GM19467 (cell line): Measurements from ENCODE around the gene AHRR.

ENCODE experiments used
- ATAC-seq: cut with Tn5 transposase; IDR thresholded peaks from one replicate; pipeline ENCODE4 v1.9.1; 2021; ENCODE audit warnings: mild to moderate bottlenecking, moderate library complexity; ENCODE audit not compliant: unreplicated experiment

AHRR gene

DNA sequence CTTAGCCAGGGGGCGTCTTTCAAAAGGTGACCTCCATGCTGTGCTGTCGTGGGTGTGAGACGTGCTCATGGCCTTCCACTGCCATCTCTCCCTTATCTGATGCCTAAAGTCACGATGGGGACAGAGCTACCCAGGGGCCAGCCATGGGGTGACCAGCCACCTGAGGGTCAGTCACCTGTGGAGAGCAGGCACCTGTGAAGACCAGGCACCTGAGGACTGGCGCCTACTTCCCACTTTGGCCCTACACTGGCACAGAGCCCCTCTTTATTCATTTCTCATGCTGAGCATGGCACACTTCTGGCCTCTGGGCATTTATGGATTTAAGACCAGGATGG lies 115.1 kb downstream of the AHRR start:
- ATAC-seq, result no peak

DNA sequence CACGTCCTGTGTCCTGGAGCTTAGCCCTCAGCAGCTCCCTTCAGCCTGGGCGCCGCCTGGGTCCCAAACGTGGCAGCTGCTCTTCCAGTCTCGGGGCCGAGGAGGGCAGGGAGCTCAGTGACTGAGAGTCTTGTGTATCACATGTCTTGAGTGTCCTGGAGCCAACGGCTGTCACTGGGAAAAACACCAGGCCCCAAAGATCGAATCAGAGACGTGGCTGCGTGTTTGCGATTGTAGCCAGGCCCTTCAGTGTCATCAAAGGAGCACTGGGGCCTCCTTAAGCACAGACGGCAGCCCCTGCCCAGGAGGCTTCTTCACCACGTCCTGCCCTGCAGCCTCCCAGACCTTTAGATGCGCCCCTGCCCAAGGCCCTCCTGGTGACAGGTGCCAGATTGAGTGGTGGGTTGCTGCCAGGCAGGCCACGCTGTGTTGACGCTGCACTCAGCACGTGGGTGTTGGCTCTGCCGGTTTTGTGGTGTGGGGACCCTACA lies 115.8 kb downstream of the AHRR start:
- no peak for ATAC-seq

- no peak for ATAC-seq
Observed at GRCh38 chr5:438481-438981, 117.0 kb downstream of the AHRR start.

DNA sequence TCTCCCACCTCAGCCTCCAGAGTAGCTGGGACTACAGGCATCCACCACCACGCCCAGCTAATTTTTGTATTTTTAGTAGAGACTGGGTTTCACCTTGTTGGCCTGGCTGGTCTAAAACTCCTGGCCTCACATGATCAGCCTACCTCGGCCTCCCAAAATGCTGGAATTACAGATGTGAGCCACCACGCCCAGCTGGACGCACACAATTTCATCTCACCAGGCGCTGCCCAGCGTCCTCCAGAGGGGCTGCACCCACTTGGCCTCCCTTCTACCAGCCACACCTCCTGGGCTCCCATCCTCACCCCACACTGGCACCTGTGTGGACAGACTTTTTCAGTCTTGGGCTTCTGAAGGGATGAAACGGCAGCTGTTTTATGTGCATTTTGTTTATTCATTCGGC lies 117.7 kb downstream of the AHRR start:
- ATAC-seq, result no peak

GRCh38 chr5:439636-440035 lies 118.1 kb downstream of the AHRR start:
- ATAC-seq, result no peak

- ATAC-seq, result no peak
Observed at GRCh38 chr5:440401-441201, 119.1 kb downstream of the AHRR start.

DNA sequence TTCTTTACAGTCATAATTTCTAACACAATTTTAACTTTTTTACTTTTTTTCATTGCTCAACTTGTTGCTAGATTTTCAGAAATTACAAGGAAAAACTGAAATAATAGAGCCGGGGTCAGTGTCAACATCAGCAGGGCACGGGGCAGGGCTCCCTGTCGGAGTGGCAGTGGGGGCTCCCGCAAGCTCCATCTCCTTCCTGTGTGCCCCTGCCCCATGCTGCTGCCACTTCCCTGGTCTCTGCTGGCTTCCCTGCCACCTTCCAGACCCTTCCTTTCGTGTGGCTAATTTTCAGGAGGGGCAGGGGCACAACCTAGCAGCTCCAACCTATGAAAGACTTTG lies 120.5 kb downstream of the AHRR start:
- ATAC-seq, result no peak

GRCh38 chr5:442335-443238 lies 121.1 kb downstream of the AHRR start, which contains the start of gene EXOC3:
TSS of gene EXOC3 (plus strand) at chr5:443176. CDS start at chr5:446206, 3,030 bp downstream.
- ATAC-seq, result peak; percentile 88

- ATAC-seq, result no peak
Observed at GRCh38 chr5:443239-444151, 122.0 kb downstream of the AHRR start.

GRCh38 chr5:444226-444625 lies 122.7 kb downstream of the AHRR start:
- ATAC-seq, result no peak

DNA sequence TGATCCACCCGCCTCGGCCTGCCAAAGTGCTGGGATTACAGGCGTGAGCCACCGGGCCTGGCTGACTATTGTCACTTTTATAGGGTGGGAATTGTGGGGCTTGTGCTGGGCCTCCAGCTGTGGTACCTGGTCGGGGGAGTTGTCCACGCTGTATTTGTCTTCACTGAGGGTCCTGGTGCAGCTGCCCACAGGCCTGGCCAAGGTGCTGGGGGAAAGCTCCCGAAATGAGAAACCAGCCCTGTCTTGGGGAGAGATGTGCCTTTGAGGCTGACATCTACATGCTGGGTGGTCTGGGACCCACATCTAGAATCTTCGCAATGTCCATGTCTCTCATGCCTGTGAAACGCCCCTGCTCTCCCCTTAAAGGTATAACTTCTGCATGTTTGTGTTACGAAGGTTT lies 124.1 kb downstream of the AHRR start:
- no peak for ATAC-seq

- no peak for ATAC-seq
Observed at GRCh38 chr5:446066-446882, 124.8 kb downstream of the AHRR start.

GRCh38 chr5:446883-447263 lies 125.4 kb downstream of the AHRR start:
- no peak for ATAC-seq

DNA sequence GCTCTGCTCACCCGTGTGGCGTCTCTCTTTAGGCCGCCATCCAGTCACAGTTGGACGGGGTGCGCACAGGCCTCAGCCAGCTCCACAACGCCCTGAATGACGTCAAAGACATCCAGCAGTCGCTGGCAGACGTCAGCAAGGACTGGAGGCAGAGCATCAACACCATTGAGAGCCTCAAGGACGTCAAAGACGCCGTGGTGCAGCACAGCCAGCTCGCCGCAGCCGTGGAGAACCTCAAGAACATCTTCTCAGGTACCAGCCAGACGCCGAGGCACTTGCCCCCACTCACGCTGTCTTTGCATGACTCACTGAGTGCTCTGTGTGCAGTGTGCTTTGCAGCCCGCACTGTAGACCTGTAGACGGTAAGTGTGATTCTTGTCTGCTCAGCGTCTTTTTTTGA lies 126.0 kb downstream of the AHRR start:
- ATAC-seq, result no peak

DNA sequence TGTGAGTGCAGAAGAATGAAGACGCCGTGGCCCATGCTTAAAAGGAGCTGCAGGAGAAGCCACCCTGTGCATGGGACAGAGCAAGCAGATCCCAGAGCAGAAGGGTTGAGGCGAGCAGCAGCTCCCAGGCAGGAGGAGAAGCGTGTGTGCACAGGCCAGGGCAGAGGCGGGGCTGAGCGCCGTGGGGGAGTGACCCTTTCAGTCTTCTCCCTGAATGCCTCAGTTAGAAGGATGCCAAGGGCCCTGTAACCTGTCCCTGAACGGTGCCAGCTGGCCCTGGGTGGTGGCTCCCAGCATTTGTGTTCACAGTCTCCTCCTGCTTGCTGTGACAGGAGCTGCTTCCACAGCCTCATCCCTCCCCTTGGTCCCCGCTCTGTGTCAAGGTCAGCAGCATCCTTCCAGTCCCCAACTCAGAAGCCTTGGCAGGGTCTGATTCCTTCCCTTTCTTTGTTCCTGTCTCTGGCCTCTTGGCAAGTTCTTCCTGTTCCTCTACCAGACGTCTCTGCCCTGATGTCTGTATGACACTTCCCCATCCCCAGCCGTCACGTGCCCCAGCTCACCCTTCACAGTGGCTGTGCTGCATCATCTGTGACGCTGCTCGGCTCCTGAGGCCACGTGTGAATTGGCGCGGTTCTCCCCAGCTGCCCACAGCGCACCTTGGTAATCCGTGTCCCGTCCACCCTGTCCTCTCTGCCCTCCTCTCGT lies 126.7 kb downstream of the AHRR start:
- no peak for ATAC-seq

DNA sequence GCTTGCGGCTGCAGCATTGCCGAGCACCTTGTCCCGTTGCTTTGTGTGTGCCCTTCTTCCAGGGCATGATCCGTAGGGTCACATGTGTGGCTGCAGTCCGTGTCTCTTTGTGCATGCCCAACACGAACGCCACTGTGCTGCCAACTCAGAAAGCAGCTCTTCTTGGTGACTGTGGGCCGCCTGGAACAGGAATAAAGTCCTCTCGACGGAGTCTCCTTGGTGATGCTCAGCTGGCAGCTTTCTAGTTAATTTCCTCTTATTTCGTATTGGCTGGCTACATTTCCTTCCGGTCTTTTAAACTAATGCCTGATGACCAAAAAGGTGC lies 127.2 kb downstream of the AHRR start:
- ATAC-seq, result no peak

DNA sequence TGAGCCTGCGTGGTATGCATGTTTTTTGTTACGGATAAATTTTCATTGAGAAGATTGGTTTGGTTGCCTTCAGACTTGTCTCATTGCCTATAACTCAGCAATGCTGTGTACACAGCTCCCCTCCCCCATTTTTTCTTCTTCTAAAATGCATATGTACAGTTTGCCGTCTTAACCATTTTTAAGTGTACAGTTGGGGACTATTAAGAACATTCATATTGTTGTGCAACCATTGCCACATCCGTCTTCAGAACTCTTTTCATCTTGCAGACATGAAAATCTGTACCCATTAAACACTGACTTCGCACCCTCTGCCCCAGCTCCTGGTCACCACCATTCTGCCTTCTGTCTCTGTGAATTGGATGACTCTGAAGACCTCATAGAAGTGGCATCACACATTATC lies 127.6 kb downstream of the AHRR start:
- ATAC-seq, result no peak

DNA sequence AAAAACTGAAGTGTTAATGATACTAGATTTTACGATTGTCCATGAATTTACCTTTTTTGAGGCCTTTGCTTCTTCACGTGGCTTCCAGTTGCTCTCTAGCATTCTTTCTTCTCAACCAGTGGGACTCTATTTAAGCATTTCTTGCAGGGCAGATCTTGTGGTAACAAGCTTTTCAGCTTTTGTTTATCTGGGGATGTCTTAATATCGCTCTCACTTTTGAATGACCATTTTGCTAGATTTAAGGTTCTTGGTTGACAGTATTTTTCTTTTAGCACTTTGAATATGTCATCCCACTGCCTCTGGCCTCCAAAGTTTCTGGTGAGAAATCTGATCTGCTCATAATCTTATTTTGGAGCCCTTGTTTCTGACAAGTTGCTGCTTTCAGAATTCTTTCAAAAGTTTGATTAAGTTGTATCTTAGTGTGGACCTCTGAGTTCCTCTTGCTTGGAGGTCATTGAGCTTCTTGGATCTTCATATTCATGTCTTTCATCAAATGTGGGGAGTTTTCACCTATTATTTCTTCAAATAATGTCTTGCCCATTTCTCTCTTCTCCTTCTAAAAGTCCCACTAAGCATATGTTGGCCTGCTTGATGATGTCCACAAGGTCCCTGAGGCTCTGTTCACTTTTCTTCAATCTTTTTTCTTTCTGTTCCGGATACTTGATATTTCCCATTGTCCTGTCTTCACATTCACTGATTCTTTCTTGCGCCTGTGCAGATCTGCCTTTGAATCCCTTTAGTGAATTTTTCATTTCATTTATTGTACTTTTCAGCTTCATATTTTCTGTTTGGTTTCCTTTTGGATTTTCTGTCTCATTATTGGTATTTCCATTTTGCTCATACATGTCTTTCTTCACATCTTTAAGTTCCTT lies 130.3 kb downstream of the AHRR start:
- ATAC-seq, result no peak
